Upper lobe of left lung (tissue), 6 donors: ENCODE measurements around the gene BPI. TPM values are rescaled to one million over a fixed set of nuclear protein-coding genes. Genes with fewer than 3 reads are reported as not detected.

ENCODE experiments used
- ATAC-seq, 2 donors: fragments of 200-7000 bp; cut with Tn5 transposase; one replicate each; pipeline ENCODE4 v1.9.1; 2022; ENCODE audit warnings: mild to moderate bottlenecking in 2 of 2, moderate library complexity in 2 of 2; ENCODE audit not compliant: low FRiP score in 2 of 2
- DNase-seq, 2 donors: peaks; one replicate each; pipeline ENCODE4 v3.0.0-alpha.2; 2019 to 2020
- H3K27ac ChIP-seq, 4 donors: fragments of 200-600 bp; sonication (generic); one replicate each; pipeline ENCODE4 v1.5.1; 2016 to 2019
- H3K27me3 ChIP-seq, 4 donors: fragments of 200-600 bp; sonication (generic); one replicate each; pipeline ENCODE4 v1.5.1; 2017 to 2019
- H3K36me3 ChIP-seq, 4 donors: fragments of 200-600 bp; sonication (generic); one replicate each; pipeline ENCODE4 v1.5.1; 2016 to 2019
- H3K4me1 ChIP-seq, 4 donors: fragments of 200-600 bp; sonication (generic); one replicate each; pipeline ENCODE4 v1.5.1; 2018 to 2019
- H3K4me3 ChIP-seq, 4 donors: fragments of 200-600 bp; sonication (generic); one replicate each; pipeline ENCODE4 v1.5.1; 2017 to 2019; ENCODE audit warnings: mild to moderate bottlenecking in 2 of 4, moderate library complexity in 1 of 4
- H3K9me3 ChIP-seq, 4 donors: fragments of 200-600 bp; sonication (generic); one replicate each; pipeline ENCODE4 v1.5.1; 2018 to 2019
- CTCF ChIP-seq, 6 experiments: fragments of 450-650 bp in 4 of 6; fragments of 200-600 bp in 2 of 6; sonication (generic) in 2 of 6; IDR thresholded peaks; one replicate each; pipeline ENCODE4 v1.5.1; 2016 to 2019; ENCODE audit warnings: antibody characterized with exemption in 6 of 6
- EP300 ChIP-seq, 4 donors: sonication (generic); formaldehyde crosslinking; IDR thresholded peaks; one replicate each; pipeline ENCODE4 v1.5.1; 2017; ENCODE audit warnings: antibody characterized with exemption in 4 of 4, control low read depth in 2 of 4
- POLR2A ChIP-seq, 4 donors: fragments of 450-650 bp; IDR thresholded peaks; one replicate each; pipeline ENCODE4 v1.5.1; 2016 to 2017; ENCODE audit warnings: antibody characterized with exemption in 4 of 4, mild to moderate bottlenecking in 2 of 4
- POLR2AphosphoS5 ChIP-seq, 2 donors: sonication (generic); formaldehyde crosslinking; IDR thresholded peaks; one replicate each; pipeline ENCODE4 v1.5.1; 2017; ENCODE audit warnings: antibody characterized with exemption in 2 of 2
- WGBS, 2 donors: methylation state at CpG; one replicate each; pipeline ENCODE4 v1.1.5; 2017 to 2018; 5-methylcytosine and 5-hydroxymethylcytosine counted together
- total RNA-seq, 6 donors: library from RNA; depleted of rRNA in 4 of 6; stranded (reverse); fragments of >200 nt in 4 of 6; gene quantifications; one replicate each; pipeline versions ENCODE4 v1.1.0 to v1.2.1, GENCODE V29; 2016 to 2021
- donor health status: DM: no; HTN: no; CAD: no; lungs with moderate emphysema.
- donor health status: DM: no; HTN: yes; CAD: no; lungs with severe emphysema.

The BPI gene
- total RNA-seq, 6 donors from 2014 or later = 0.14 to 6.3 (median 0.67) TPM; not detected in 1

- no peaks in the 10 kb centered on the region for H3K36me3 ChIP-seq
- no peak overlapping the region for H3K27ac ChIP-seq
- no peak for TF ChIP-seq POLR2AphosphoS5 (IDR thresholded peaks at IDR 0.05)
- no peak for TF ChIP-seq EP300 (IDR thresholded peaks at IDR 0.05)
- TF ChIP-seq POLR2A (IDR thresholded peaks at IDR 0.05) = no peak
- TF ChIP-seq CTCF (IDR thresholded peaks at IDR 0.05) = no peak
- H3K4me1 ChIP-seq = no peaks in the 10 kb centered on the region
- no peaks in the 10 kb centered on the region for H3K27me3 ChIP-seq
- DNase-seq (no peak), ATAC-seq (no peak)
- H3K4me3 ChIP-seq = no peak overlapping the region
- WGBS, 2 donors = 67% methylated on average over 3 of the region's 3 CpGs; no CpG with 5 or more reads in 1 of the 2 donors
- no peaks in the 10 kb centered on the region for H3K9me3 ChIP-seq
Measured at GRCh38 chr20:38330638-38331037, 26.7 kb downstream of the BPI start.

GRCh38 chr20:38331245-38331644, 27.3 kb downstream of the BPI start:
- Histone ChIP-seq H3K4me3 (no peak overlapping the region), H3K36me3 (no peaks in the 10 kb centered on the region), H3K27ac (no peak overlapping the region), H3K9me3 (no peaks in the 10 kb centered on the region), H3K4me1 (no peaks in the 10 kb centered on the region), H3K27me3 (no peaks in the 10 kb centered on the region)
- DNase-seq = no peak
- no peak for TF ChIP-seq EP300 (IDR thresholded peaks at IDR 0.05)
- ATAC-seq = no peak

GRCh38 chr20:38331814-38332213, 27.9 kb downstream of the BPI start:
- H3K27ac ChIP-seq = no peak overlapping the region
- H3K36me3 ChIP-seq = no peaks in the 10 kb centered on the region
- no peak overlapping the region for H3K4me3 ChIP-seq
- no peaks in the 10 kb centered on the region for H3K27me3 ChIP-seq
- ATAC-seq (no peak), DNase-seq (no peak)
- 76 to 77% methylated on average over 8 of the region's 8 CpGs for WGBS, 2 donors
- H3K4me1 ChIP-seq = no peaks in the 10 kb centered on the region
- H3K9me3 ChIP-seq = no peaks in the 10 kb centered on the region
- TF ChIP-seq POLR2AphosphoS5 (IDR thresholded peaks at IDR 0.05) (no peak), CTCF (IDR thresholded peaks at IDR 0.05) (no peak), POLR2A (IDR thresholded peaks at IDR 0.05) (no peak), EP300 (IDR thresholded peaks at IDR 0.05) (no peak)

GRCh38 chr20:38334016-38334415, 30.1 kb downstream of the BPI start:
- TF ChIP-seq POLR2AphosphoS5 (IDR thresholded peaks at IDR 0.05) = no peak
- TF ChIP-seq EP300 (IDR thresholded peaks at IDR 0.05) = no peak
- no peak for TF ChIP-seq POLR2A (IDR thresholded peaks at IDR 0.05)
- no peak for TF ChIP-seq CTCF (IDR thresholded peaks at IDR 0.05)
- Histone ChIP-seq H3K9me3 (peaks cover 4 to 10% (median 7%) of the 10 kb centered on the region in 4 donors), H3K4me1 (no peaks in the 10 kb centered on the region), H3K27ac (no peak overlapping the region), H3K27me3 (no peaks in the 10 kb centered on the region), H3K4me3 (no peak overlapping the region), H3K36me3 (no peaks in the 10 kb centered on the region)
- ATAC-seq = no peak
- no peak for DNase-seq
- 74 to 90% methylated on average over 7 to 8 of the region's 8 CpGs for WGBS, 2 donors

GRCh38 chr20:38336726-38337125, 32.8 kb downstream of the BPI start:
- DNase-seq = no peak
- no peak overlapping the region for H3K27ac ChIP-seq
- no peaks in the 10 kb centered on the region for H3K27me3 ChIP-seq
- no peak for ATAC-seq
- WGBS, 2 donors = 39 to 62% methylated on average over 7 of the region's 7 CpGs
- TF ChIP-seq POLR2AphosphoS5 (IDR thresholded peaks at IDR 0.05) (no peak), POLR2A (IDR thresholded peaks at IDR 0.05) (no peak), EP300 (IDR thresholded peaks at IDR 0.05) (no peak), CTCF (IDR thresholded peaks at IDR 0.05) (no peak)
- H3K36me3 ChIP-seq = no peaks in the 10 kb centered on the region
- no peak overlapping the region for H3K4me3 ChIP-seq
- peaks cover 4 to 10% (median 7%) of the 10 kb centered on the region in 4 donors for H3K9me3 ChIP-seq
- no peaks in the 10 kb centered on the region for H3K4me1 ChIP-seq
